HG02885 (cell line): ENCODE measurements around the gene MRM3.
"Not testable (repeated sequence)": the region's sequence is repeated elsewhere in the genome, so short reads cannot be mapped to it uniquely, and the experiment has no call there.

Experiments used
- ATAC-seq: cut with Tn5 transposase; IDR thresholded peaks from one replicate; pipeline ENCODE4 v1.9.1; 2021; ENCODE audit warnings: mild to moderate bottlenecking; ENCODE audit not compliant: unreplicated experiment, poor library complexity

Gene MRM3

GRCh38 chr17:819251-819650 lies 37.1 kb downstream of the MRM3 start:
- ATAC-seq, result no peak

- ATAC-seq, result no peak
Measured at GRCh38 chr17:823501-823902, 41.3 kb downstream of the MRM3 start.

GRCh38 chr17:824378-824777 lies 42.2 kb downstream of the MRM3 start:
- ATAC-seq, result no peak

GRCh38 chr17:825216-825615 lies 43.1 kb downstream of the MRM3 start:
- ATAC-seq, result no peak

- no peak for ATAC-seq
Measured at GRCh38 chr17:826778-827177, 44.6 kb downstream of the MRM3 start.

GRCh38 chr17:828761-829160 lies 46.6 kb downstream of the MRM3 start:
- no peak for ATAC-seq

GRCh38 chr17:829614-830013 lies 47.5 kb downstream of the MRM3 start:
- ATAC-seq, result not testable (repeated sequence)

- no peak for ATAC-seq
Measured at GRCh38 chr17:830381-830780, 48.2 kb downstream of the MRM3 start.

- ATAC-seq, result no peak
Measured at GRCh38 chr17:830950-831349, 48.8 kb downstream of the MRM3 start.

GRCh38 chr17:834136-834535 lies 52.0 kb downstream of the MRM3 start:
- ATAC-seq, result no peak

GRCh38 chr17:835263-835662 lies 53.1 kb downstream of the MRM3 start:
- ATAC-seq, result no peak

- ATAC-seq, result not testable (repeated sequence)
Measured at GRCh38 chr17:835721-836120, 53.6 kb downstream of the MRM3 start.

- ATAC-seq, result no peak
Measured at GRCh38 chr17:836151-836550, 54.0 kb downstream of the MRM3 start.

GRCh38 chr17:838486-838885 lies 56.3 kb downstream of the MRM3 start:
- ATAC-seq, result no peak

- no peak for ATAC-seq
Measured at GRCh38 chr17:841313-841712, 59.2 kb downstream of the MRM3 start.
